ENCODE results near the gene SPP1.
A peak's percentile ranks its signal among the peaks of the same experiment; 100 is the strongest.

SPP1 gene

DNA sequence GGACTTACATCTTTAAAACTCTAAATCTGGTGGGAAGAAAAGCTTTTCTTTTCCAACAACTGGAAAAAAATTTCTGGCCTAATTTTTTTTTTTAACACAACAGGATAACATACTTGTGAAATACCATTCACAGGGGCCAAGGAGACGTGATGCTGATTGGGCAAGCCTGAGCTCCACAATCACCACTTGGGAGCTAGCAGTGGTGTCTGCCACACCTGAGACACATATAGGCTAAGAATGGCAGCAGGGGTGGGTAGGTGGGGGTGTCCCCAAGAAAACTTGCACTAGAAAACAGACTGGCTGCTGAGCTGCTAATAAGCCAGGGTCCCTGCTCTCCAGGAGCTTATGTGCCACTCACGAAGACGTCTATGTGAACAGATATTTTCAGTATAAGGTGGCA lies 26.4 kb downstream of the SPP1 start:
- H3K4me3 ChIP-seq (ENCODE audit: low read length), result no peak overlapping the region
- DNase-seq (ENCODE audit: low read depth), result no peak
- TF ChIP-seq, protein P1, sequence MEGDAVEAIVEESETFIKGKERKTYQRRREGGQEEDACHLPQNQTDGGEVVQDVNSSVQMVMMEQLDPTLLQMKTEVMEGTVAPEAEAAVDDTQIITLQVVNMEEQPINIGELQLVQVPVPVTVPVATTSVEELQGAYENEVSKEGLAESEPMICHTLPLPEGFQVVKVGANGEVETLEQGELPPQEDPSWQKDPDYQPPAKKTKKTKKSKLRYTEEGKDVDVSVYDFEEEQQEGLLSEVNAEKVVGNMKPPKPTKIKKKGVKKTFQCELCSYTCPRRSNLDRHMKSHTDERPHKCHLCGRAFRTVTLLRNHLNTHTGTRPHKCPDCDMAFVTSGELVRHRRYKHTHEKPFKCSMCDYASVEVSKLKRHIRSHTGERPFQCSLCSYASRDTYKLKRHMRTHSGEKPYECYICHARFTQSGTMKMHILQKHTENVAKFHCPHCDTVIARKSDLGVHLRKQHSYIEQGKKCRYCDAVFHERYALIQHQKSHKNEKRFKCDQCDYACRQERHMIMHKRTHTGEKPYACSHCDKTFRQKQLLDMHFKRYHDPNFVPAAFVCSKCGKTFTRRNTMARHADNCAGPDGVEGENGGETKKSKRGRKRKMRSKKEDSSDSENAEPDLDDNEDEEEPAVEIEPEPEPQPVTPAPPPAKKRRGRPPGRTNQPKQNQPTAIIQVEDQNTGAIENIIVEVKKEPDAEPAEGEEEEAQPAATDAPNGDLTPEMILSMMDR (IDR thresholded peaks at IDR 0.05; ENCODE audit: insufficient read depth, low read depth, low read length, missing control alignments), result no peak

DNA sequence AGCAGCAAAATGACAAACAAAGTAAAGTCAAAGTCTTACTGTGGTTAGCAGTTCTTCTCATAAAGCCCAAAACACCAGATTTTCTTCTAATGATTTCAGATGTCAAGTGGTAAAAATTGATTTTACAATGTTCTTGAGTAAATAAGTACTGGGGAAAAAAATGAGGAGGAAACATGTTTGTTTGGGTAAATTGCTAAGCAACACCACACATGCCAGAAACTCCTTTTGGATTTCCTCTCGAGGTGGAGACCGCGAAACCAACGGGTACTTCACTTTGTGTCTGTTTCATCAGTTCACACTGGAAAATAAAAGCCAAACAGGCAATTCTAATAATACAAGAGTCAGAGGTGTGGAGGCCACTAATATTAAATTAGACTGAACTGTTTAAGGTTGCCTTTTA lies 27.3 kb downstream of the SPP1 start:
- H3K4me3 ChIP-seq (ENCODE audit: low read length), result no peak overlapping the region
- no peak for DNase-seq (ENCODE audit: low read depth)
- TF ChIP-seq, protein P1 (IDR thresholded peaks at IDR 0.05; ENCODE audit: insufficient read depth, low read depth, low read length, missing control alignments), result no peak

DNA sequence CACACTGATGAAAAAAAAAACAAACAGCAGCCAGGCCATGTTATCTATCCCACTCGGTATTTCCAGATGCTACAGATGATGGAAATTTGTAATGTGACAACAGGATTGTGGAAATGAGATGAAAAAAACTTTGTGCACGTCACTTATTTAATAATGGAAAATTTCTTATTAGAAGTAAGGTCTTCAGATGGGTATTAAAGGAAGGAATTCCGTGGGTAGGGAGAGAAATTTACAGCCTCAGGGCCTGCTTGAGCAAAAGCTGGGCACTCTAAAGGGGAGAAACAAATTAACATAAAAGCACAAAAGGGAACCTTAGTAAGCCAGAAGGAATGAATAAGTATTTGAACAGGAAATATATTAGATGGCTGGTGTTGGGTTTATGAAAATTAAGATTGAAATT lies 27.7 kb downstream of the SPP1 start:
- no peak for DNase-seq (ENCODE audit: low read depth)
- no peak overlapping the region for H3K4me3 ChIP-seq (ENCODE audit: low read length)
- TF ChIP-seq, protein P1 (IDR thresholded peaks at IDR 0.05; ENCODE audit: insufficient read depth, low read depth, low read length, missing control alignments), result no peak

DNA sequence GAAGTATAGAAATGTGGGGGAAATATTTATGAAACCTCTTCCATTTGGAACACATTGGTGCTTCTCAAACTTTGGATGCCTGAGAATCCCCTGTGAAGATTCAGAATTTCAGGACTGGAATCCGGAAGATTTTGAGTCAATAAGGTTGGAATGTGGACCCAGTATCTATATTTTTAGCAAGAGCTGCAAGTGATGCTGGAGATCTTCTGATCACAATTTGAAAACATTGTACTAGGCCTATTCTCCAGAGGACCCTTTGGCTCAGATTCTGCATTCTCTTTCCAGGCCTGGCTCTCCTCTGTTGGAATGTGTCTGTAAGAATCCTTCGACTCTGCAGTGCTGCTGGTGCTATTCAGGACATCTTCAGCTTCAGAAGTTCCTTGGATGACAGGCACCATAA lies 29.6 kb downstream of the SPP1 start:
- TF ChIP-seq, protein P1 (IDR thresholded peaks at IDR 0.05; ENCODE audit: insufficient read depth, low read depth, low read length, missing control alignments), result no peak
- no peak for DNase-seq (ENCODE audit: low read depth)
- H3K4me3 ChIP-seq (ENCODE audit: low read length), result no peak overlapping the region

DNA sequence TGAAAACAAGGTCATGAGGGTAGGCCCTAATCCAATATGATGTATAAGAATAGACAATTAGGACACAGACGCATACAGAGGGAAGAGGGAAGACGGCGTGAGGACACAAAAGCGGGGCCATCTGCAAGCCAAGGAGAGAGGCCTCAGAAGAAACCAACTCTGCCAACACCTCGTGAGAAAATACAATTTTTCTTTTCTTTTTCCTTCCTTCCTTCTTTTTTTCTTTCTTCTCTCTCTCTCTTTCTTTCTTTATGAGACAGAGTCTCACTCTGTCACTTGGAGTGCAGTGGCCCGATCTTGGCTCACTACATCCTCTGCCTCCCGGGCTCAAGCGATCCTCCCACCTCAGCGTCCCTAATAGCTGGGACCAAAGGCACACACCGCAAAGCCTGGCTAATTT lies 30.4 kb downstream of the SPP1 start:
- no peak for DNase-seq (ENCODE audit: low read depth)
- H3K4me3 ChIP-seq (ENCODE audit: low read length), result no peak overlapping the region
- TF ChIP-seq, protein P1 (IDR thresholded peaks at IDR 0.05; ENCODE audit: insufficient read depth, low read depth, low read length, missing control alignments), result no peak

DNA sequence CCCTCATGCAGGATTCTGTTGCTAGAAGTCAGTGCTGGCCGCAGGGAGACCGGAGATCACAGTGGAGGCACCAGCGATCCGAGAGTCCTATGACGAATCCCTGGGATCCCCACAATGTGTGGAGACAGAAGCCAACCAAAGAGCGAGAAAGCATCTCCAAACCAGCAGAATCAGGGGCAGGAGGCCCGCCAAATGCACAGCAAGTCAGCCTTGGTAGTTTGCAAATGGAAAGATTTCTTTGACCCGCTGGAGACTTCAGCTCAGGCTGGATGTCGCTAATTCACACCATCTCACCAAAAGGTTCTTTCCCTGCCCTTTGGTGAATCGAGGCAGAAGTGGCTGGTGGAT lies 31.4 kb downstream of the SPP1 start:
- no peak for DNase-seq (ENCODE audit: low read depth)
- TF ChIP-seq, protein P1 (IDR thresholded peaks at IDR 0.05; ENCODE audit: insufficient read depth, low read depth, low read length, missing control alignments), result no peak
- H3K4me3 ChIP-seq (ENCODE audit: low read length), result peak overlapping the region; percentile 62

DNA sequence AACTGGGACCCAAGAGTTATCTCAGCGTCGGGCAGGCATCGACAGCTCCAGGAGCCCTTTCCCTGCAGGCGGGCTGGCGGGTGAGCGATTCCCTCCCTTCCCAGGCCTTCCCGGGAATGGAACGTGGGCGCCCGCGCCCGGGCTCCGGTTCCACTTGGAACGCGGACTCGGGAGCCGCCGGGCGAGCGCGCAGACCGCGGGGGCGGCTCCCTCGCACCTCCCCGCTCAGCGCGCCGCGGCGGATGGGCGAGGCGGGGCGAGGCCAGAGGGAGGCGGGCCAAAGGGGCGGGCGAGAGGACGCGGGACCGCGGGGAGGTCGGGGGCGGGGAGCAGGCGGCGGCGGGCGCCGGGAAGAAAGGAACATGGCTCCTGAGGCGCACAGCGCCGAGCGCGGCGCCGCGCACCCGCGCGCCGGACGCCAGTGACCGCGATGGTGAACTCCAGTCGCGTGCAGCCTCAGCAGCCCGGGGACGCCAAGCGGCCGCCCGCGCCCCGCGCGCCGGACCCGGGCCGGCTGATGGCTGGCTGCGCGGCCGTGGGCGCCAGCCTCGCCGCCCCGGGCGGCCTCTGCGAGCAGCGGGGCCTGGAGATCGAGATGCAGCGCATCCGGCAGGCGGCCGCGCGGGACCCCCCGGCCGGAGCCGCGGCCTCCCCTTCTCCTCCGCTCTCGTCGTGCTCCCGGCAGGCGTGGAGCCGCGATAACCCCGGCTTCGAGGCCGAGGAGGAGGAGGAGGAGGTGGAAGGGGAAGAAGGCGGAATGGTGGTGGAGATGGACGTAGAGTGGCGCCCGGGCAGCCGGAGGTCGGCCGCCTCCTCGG lies 32.0 kb downstream of the SPP1 start, which contains the start of gene PKD2:
Gene PKD2, plus strand, starts transcription at position 332 of the 818 bp plus-strand sequence. Its CDS starts 99 bp downstream, at position 431.
- H3K4me3 ChIP-seq (ENCODE audit: low read length), result peak within 1 kb of the TSS; percentile 62

More for the DNA sequence above, 32.0 kb downstream of the SPP1 start, which contains the start of gene PKD2:
- peak; percentile 85 for DNase-seq (ENCODE audit: low read depth)
- TF ChIP-seq, protein P1 (IDR thresholded peaks at IDR 0.05; ENCODE audit: insufficient read depth, low read depth, low read length, missing control alignments), result no peak
